NCI-H446 treated with DMSO at 0.1 percent for 48 hours (cell line): ENCODE measurements around the gene PPM1E.

Experiments
- DNase-seq: peaks from one replicate; lab custom pipeline; 2025; lab: John Stamatoyannopoulos, UW

The PPM1E gene

GRCh38 chr17:58996968-58997367 lies 241.3 kb downstream of the PPM1E start:
- no peak for DNase-seq

GRCh38 chr17:58997756-58998553 lies 242.3 kb downstream of the PPM1E start:
- no peak for DNase-seq

- DNase-seq = no peak
These were observed 243.2 kb downstream of the PPM1E start for GRCh38 chr17:58998871-58999270.

GRCh38 chr17:58999500-58999899 lies 243.8 kb downstream of the PPM1E start:
- DNase-seq = no peak

GRCh38 chr17:59000022-59000421 lies 244.4 kb downstream of the PPM1E start:
- no peak for DNase-seq

- DNase-seq = no peak
These were observed 245.6 kb downstream of the PPM1E start for GRCh38 chr17:59001158-59001814.

- no peak for DNase-seq
These were observed 246.5 kb downstream of the PPM1E start for GRCh38 chr17:59002126-59002525.

- no peak for DNase-seq
These were observed 247.2 kb downstream of the PPM1E start for GRCh38 chr17:59002848-59003247.

- no peak for DNase-seq
These were observed 248.2 kb downstream of the PPM1E start for GRCh38 chr17:59003860-59004259.

- DNase-seq = no peak
These were observed 248.9 kb downstream of the PPM1E start for GRCh38 chr17:59004338-59005111.

GRCh38 chr17:59007995-59008394 lies 252.3 kb downstream of the PPM1E start:
- DNase-seq = no peak

GRCh38 chr17:59008737-59009136 lies 253.1 kb downstream of the PPM1E start:
- no peak for DNase-seq

- no peak for DNase-seq
These were observed 254.4 kb downstream of the PPM1E start for GRCh38 chr17:59010026-59010425.

- DNase-seq = no peak
These were observed 256.3 kb downstream of the PPM1E start for GRCh38 chr17:59011975-59012374.

- DNase-seq = no peak
These were observed 262.4 kb downstream of the PPM1E start for GRCh38 chr17:59018019-59018418.

GRCh38 chr17:59024916-59025315 lies 269.3 kb downstream of the PPM1E start:
- no peak for DNase-seq

- no peak for DNase-seq
These were observed 270.7 kb downstream of the PPM1E start for GRCh38 chr17:59026176-59026939.

- no peak for DNase-seq
These were observed 272.1 kb downstream of the PPM1E start for GRCh38 chr17:59027750-59028149.

- DNase-seq = no peak
These were observed 272.7 kb downstream of the PPM1E start for GRCh38 chr17:59028328-59028727.

GRCh38 chr17:59030811-59031210 lies 275.2 kb downstream of the PPM1E start:
- DNase-seq = no peak
